Hepatocyte (in vitro differentiated cells): ENCODE data around the gene BTC.

Source experiments
- CTCF ChIP-seq: fragments of 200-600 bp; sonication (generic); IDR thresholded peaks from 2 replicates; pipeline ENCODE4 v1.5.1; 2016; ENCODE audit warnings: antibody characterized with exemption, mild to moderate bottlenecking; ENCODE audit not compliant: poor library complexity
- EZH2 ChIP-seq: fragments of 200-600 bp; sonication (generic); IDR thresholded peaks from 2 replicates; pipeline ENCODE4 v1.6.1; 2016; ENCODE audit warnings: antibody characterized with exemption, mild to moderate bottlenecking, borderline replicate concordance

GRCh38 chr4:74823194-74823593 lies 28.9 kb upstream of the BTC start:
- TF ChIP-seq CTCF (no peak), EZH2 (no peak)
